K562 (cell line): ENCODE measurements around the gene UGP2. TPM values are rescaled to one million over a fixed set of nuclear protein-coding genes. Genes with fewer than 3 reads are reported as not detected.
A peak's percentile ranks its signal among the peaks of the same experiment; 100 is the strongest.

Experiments
- BMI1 ChIP-seq: fragments of 150-350 bp; IDR thresholded peaks from 2 replicates; pipeline ENCODE4 v1.6.1; 2014; ENCODE audit warnings: low read length
- CTCF ChIP-seq, 3 experiments: IDR thresholded peaks in 2 of 3; conservative IDR thresholded peaks in 1 of 3; 2 replicates each; pipeline ENCODE4 v1.5.1; 2011 to 2012; ENCODE audit warnings: low read length in 3 of 3, mild to moderate bottlenecking in 3 of 3, control low read depth in 2 of 3, improper control_type of control experiment in 1 of 3, inconsistent platforms in 1 of 3, low read depth in 1 of 3, mixed read lengths in 1 of 3, moderate library complexity in 1 of 3; ENCODE audit not compliant: insufficient read depth in 2 of 3
- ESRRA ChIP-seq: fragments of 450-650 bp; IDR thresholded peaks from 2 replicates; pipeline ENCODE4 v1.6.1; 2014; ENCODE audit warnings: low read depth, mild to moderate bottlenecking, moderate library complexity, borderline replicate concordance
- FIP1L1 ChIP-seq: fragments of 200-400 bp; formaldehyde crosslinking; IDR thresholded peaks from 2 replicates; pipeline ENCODE4 v1.6.1; 2018; ENCODE audit warnings: mild to moderate bottlenecking, low read depth, low read length; ENCODE audit not compliant: poor library complexity, severe bottlenecking
- HMGN3 ChIP-seq: IDR thresholded peaks from 2 replicates; pipeline ENCODE4 v1.6.1; 2011; ENCODE audit warnings: borderline replicate concordance, low read depth, mild to moderate bottlenecking, mixed read lengths, low read length; ENCODE audit not compliant: insufficient read length; ENCODE audit errors: extremely low read depth
- IRF9 ChIP-seq: fragments of 450-650 bp; IDR thresholded peaks from 2 replicates; pipeline ENCODE4 v1.6.1; 2016; ENCODE audit warnings: missing biosample characterization, missing genetic modification characterization
- NFE2L1 ChIP-seq: fragments of 450-650 bp; IDR thresholded peaks from 2 replicates; pipeline ENCODE4 v1.6.1; 2016; ENCODE audit warnings: missing genetic modification characterization, low read depth, mild to moderate bottlenecking, missing compliant biosample characterization, moderate library complexity, borderline replicate concordance
- POLR2A ChIP-seq: fragments of 450-650 bp; conservative IDR thresholded peaks from 2 replicates; pipeline ENCODE4 v1.6.1; 2016
- RERE ChIP-seq: sonication (generic); formaldehyde crosslinking; IDR thresholded peaks from 2 replicates; pipeline ENCODE4 v1.8.0; 2023; ENCODE audit warnings: missing genetic modification reagents, mild to moderate bottlenecking, borderline replicate concordance
- SIN3A ChIP-seq, 2 experiments: fragments of 150-350 bp in 1 of 2; IDR thresholded peaks; 2 replicates each; pipeline ENCODE4 v1.6.1; 2011 to 2016; ENCODE audit warnings: borderline replicate concordance in 2 of 2, low read depth in 2 of 2, low read length in 2 of 2, mild to moderate bottlenecking in 2 of 2, moderate library complexity in 2 of 2; ENCODE audit not compliant: control insufficient read depth in 1 of 2
- YY1 ChIP-seq, 3 experiments: IDR thresholded peaks; 2 replicates each; pipeline ENCODE4 v1.6.1; 2011; ENCODE audit warnings: low read length in 2 of 3, mild to moderate bottlenecking in 2 of 3, moderate library complexity in 2 of 3, borderline replicate concordance in 1 of 3, control low read depth in 1 of 3, low read depth in 1 of 3; ENCODE audit not compliant: insufficient read depth in 3 of 3, insufficient replicate concordance in 2 of 3, control insufficient read depth in 1 of 3, insufficient read length in 1 of 3; ENCODE audit errors: extremely low read depth in 1 of 3
- ZBTB17 ChIP-seq: fragments of 450-650 bp; formaldehyde crosslinking; IDR thresholded peaks from 2 replicates; pipeline ENCODE4 v1.4.0; 2020; ENCODE audit warnings: mild to moderate bottlenecking
- ZC3H8 ChIP-seq: fragments of 450-650 bp; IDR thresholded peaks from 2 replicates; pipeline ENCODE4 v1.6.1; 2017
- ZEB2 ChIP-seq: fragments of 450-650 bp; IDR thresholded peaks from 2 replicates; pipeline ENCODE4 v1.6.1; 2016
- ZNF217 ChIP-seq: sonication (generic); formaldehyde crosslinking; IDR thresholded peaks from 2 replicates; pipeline ENCODE4 v1.8.0; 2022; ENCODE audit warnings: mild to moderate bottlenecking, missing genetic modification reagents
- ZNF354B ChIP-seq: fragments of 250-450 bp; sonication (Bioruptor Pico); IDR thresholded peaks from 2 replicates; pipeline ENCODE4 v1.4.0; 2020
- ZNF586 ChIP-seq: fragments of 450-650 bp; formaldehyde crosslinking; conservative IDR thresholded peaks from 2 replicates; pipeline ENCODE4 v1.4.0; 2020; ENCODE audit warnings: mild to moderate bottlenecking, moderate library complexity
- ZNF717 ChIP-seq: fragments of 250-450 bp; sonication (Bioruptor Pico); IDR thresholded peaks from 2 replicates; pipeline ENCODE4 v1.5.0; 2021
- ZNF76 ChIP-seq: fragments of 250-450 bp; sonication (Bioruptor Pico); IDR thresholded peaks from 2 replicates; pipeline ENCODE4 v1.4.0; 2020; ENCODE audit warnings: mild to moderate bottlenecking, moderate library complexity, borderline replicate concordance
- ZNF785 ChIP-seq: fragments of 250-450 bp; sonication (Bioruptor Pico); IDR thresholded peaks from 2 replicates; pipeline ENCODE4 v1.4.0; 2020; ENCODE audit warnings: mild to moderate bottlenecking
- polyA plus RNA-seq, 8 experiments: library from polyadenylated mRNA; depleted of rRNA in 4 of 8; stranded (reverse) in 5 of 8; unstranded in 3 of 8; fragments of >200 nt; fragmentation: Nextera tagmentation in 2 of 8; fragmentation: Illumina TruSeq in 1 of 8; extraction: Ambion mirVana in 2 of 8; extraction: Trizol in 1 of 8; gene quantifications; 2 replicates each; pipeline versions ENCODE4 v1.2.1 to v1.2.3, GENCODE V29; 2011 to 2014; ENCODE audit warnings: inconsistent platforms in 1 of 8, missing spikeins in 1 of 8
- total RNA-seq, 7 experiments: library from RNA; depleted of rRNA in 6 of 7; stranded (reverse); fragments of >200 nt in 6 of 7; fragmentation: Illumina TruSeq in 2 of 7; extraction: Trizol in 2 of 7; gene quantifications; 2 replicates each; pipeline versions ENCODE4 v1.2.1 to v1.2.3, GENCODE V29; 2011 to 2021; ENCODE audit warnings: low replicate concordance in 1 of 7

UGP2 gene
- total and polyA plus RNA-seq, 9 of the 15 experiments (the other 6 are each of a cell fraction or from before 2014, with no cell fraction given) = 25.2 to 69.3 (median 58.9) TPM

- TF ChIP-seq SIN3A (IDR thresholded peaks at IDR 0.05; ENCODE audit: borderline replicate concordance in 2 of 2, control insufficient read depth in 1 of 2, low read depth in 2 of 2, low read length in 2 of 2) = peak; percentile 7 to 32; a peak in 2 of 4 replicates
- TF ChIP-seq ZBTB17 (CRISPR knock-in tag) = no peak
- TF ChIP-seq FIP1L1 = no peak
- peak; percentile 48 for TF ChIP-seq HMGN3
- TF ChIP-seq ZNF354B = no peak
- no peak for TF ChIP-seq ZNF717 (CRISPR knock-in tag)
- no peak for TF ChIP-seq ZC3H8
- no peak for TF ChIP-seq ZNF586 (CRISPR knock-in tag)
- TF ChIP-seq ZEB2 = no peak
- TF ChIP-seq RERE = no peak
- TF ChIP-seq ZNF217 (CRISPR knock-in tag) = no peak
- no peak for TF ChIP-seq ZNF76 (CRISPR knock-in tag)
- TF ChIP-seq ESRRA = no peak
- no peak for TF ChIP-seq NFE2L1 (tag)
- TF ChIP-seq IRF9 (tag) = no peak
- TF ChIP-seq POLR2A = peak; percentile 75
- TF ChIP-seq BMI1 = no peak
- peak in 2 of 3 experiments; percentile 58 to 64 for TF ChIP-seq YY1 (IDR thresholded peaks at IDR 0.05; ENCODE audit: borderline replicate concordance in 1 of 3, control insufficient read depth in 1 of 3, extremely low read depth in 1 of 3, insufficient read depth in 3 of 3, insufficient read length in 1 of 3, insufficient replicate concordance in 2 of 3, low read depth in 1 of 3, low read length in 2 of 3)
- TF ChIP-seq CTCF (IDR thresholded peaks at IDR 0.05 in 2 of 3, conservative IDR thresholded peaks at IDR 0.05 in 1 of 3; ENCODE audit: insufficient read depth in 2 of 3, low read depth in 1 of 3, low read length in 3 of 3) = peak in 2 of 3 experiments; percentile 10 to 36; a peak in 3 of 6 replicates
- no peak for TF ChIP-seq ZNF785 (CRISPR knock-in tag)
These were observed at the start of gene UGP2 (continued) for GRCh38 chr2:63841254-63842022.
